GM12878 (cell line): ENCODE results near the gene GSTM4. TPM values are rescaled to one million over a fixed set of nuclear protein-coding genes. Genes with fewer than 3 reads are reported as not detected.

Experiments
- ATF7 ChIP-seq: fragments of 450-650 bp; IDR thresholded peaks from 2 replicates; pipeline ENCODE4 v1.6.1; 2016; ENCODE audit warnings: low read depth, mild to moderate bottlenecking
- CREB1 ChIP-seq: IDR thresholded peaks from 2 replicates; pipeline ENCODE4 v1.6.1; 2012; ENCODE audit warnings: low read depth, mild to moderate bottlenecking, inconsistent platforms
- DPF2 ChIP-seq: fragments of 450-650 bp; IDR thresholded peaks from 2 replicates; pipeline ENCODE4 v1.6.1; 2017; ENCODE audit warnings: mild to moderate bottlenecking
- ELK1 ChIP-seq: IDR thresholded peaks from 2 replicates; pipeline ENCODE4 v1.6.1; 2012; ENCODE audit warnings: low read depth, low read length, improper control_type of control experiment
- EP300 ChIP-seq, 2 experiments: fragments of 150-350 bp in 1 of 2; IDR thresholded peaks; 2 replicates each; pipeline ENCODE4 v1.6.1; 2011 to 2012; ENCODE audit warnings: low read depth in 2 of 2, low read length in 2 of 2, borderline replicate concordance in 1 of 2, improper control_type of control experiment in 1 of 2, inconsistent platforms in 1 of 2; ENCODE audit not compliant: control insufficient read depth in 1 of 2
- ETV6 ChIP-seq, 2 experiments: fragments of 450-650 bp in 1 of 2; IDR thresholded peaks in 1 of 2; conservative IDR thresholded peaks in 1 of 2; 2 replicates each; pipeline ENCODE4 v1.6.1; 2014; ENCODE audit warnings: antibody characterized with exemption in 1 of 2, borderline replicate concordance in 1 of 2, low read depth in 1 of 2, mild to moderate bottlenecking in 1 of 2, moderate library complexity in 1 of 2
- HCFC1 ChIP-seq: fragments of 150-350 bp; IDR thresholded peaks from 2 replicates; pipeline ENCODE4 v1.6.1; 2014; ENCODE audit warnings: low read length
- MEF2A ChIP-seq: IDR thresholded peaks from 2 replicates; pipeline ENCODE4 v1.6.1; 2011; ENCODE audit warnings: low read depth, mild to moderate bottlenecking, low read length, moderate library complexity; ENCODE audit not compliant: insufficient read depth
- MYB ChIP-seq: fragments of 150-350 bp; IDR thresholded peaks from 2 replicates; pipeline ENCODE4 v1.6.1; 2014; ENCODE audit warnings: mild to moderate bottlenecking, low read depth, low read length, borderline replicate concordance
- MYC ChIP-seq: IDR thresholded peaks from 2 replicates; pipeline ENCODE4 v1.6.1; 2011; ENCODE audit warnings: mild to moderate bottlenecking, low read length, moderate library complexity, inconsistent platforms; ENCODE audit not compliant: insufficient read depth, insufficient replicate concordance, insufficient read length, severe bottlenecking
- NRF1 ChIP-seq: conservative IDR thresholded peaks from 2 replicates; pipeline ENCODE4 v1.6.1; 2011; ENCODE audit warnings: mild to moderate bottlenecking, low read depth, low read length, improper control_type of control experiment
- RCOR1 ChIP-seq: conservative IDR thresholded peaks from 2 replicates; pipeline ENCODE4 v1.6.1; 2012; ENCODE audit warnings: low read depth, low read length, improper control_type of control experiment
- RELA ChIP-seq: fragments of 450-650 bp; IDR thresholded peaks from 2 replicates; pipeline ENCODE4 v1.8.0; 2014; ENCODE audit warnings: borderline replicate concordance; ENCODE audit not compliant: partially characterized antibody
- REST ChIP-seq: IDR thresholded peaks from 2 replicates; pipeline ENCODE4 v1.6.1; 2012; ENCODE audit warnings: mild to moderate bottlenecking, low read depth, low read length
- RFX5 ChIP-seq: IDR thresholded peaks from 2 replicates; pipeline ENCODE4 v1.6.1; 2011; ENCODE audit warnings: low read depth, low read length, improper control_type of control experiment
- SP1 ChIP-seq: IDR thresholded peaks from one replicate; pipeline ENCODE4 v1.6.1; 2011; ENCODE audit warnings: low read depth, low read length
- TCF3 ChIP-seq: IDR thresholded peaks from 2 replicates; pipeline ENCODE4 v1.6.1; 2012; ENCODE audit warnings: low read depth, mild to moderate bottlenecking, low read length, borderline replicate concordance; ENCODE audit not compliant: insufficient read depth
- USF2 ChIP-seq: IDR thresholded peaks from 2 replicates; pipeline ENCODE4 v1.6.1; 2011; ENCODE audit warnings: low read depth, low read length, improper control_type of control experiment, borderline replicate concordance
- ZBTB11 ChIP-seq: fragments of 450-650 bp; formaldehyde crosslinking; IDR thresholded peaks from 2 replicates; pipeline ENCODE4 v1.5.0; 2022; ENCODE audit warnings: mild to moderate bottlenecking, missing genetic modification characterization
- ZZZ3 ChIP-seq: IDR thresholded peaks from 2 replicates; pipeline ENCODE4 v1.6.1; 2011; ENCODE audit warnings: low read depth; ENCODE audit not compliant: control insufficient read depth, insufficient read length
- polyA plus RNA-seq, 11 experiments: library from polyadenylated mRNA; depleted of rRNA in 4 of 11; unstranded in 6 of 11; stranded (reverse) in 5 of 11; fragments of >200 nt; fragmentation: Nextera tagmentation in 4 of 11; fragmentation: Illumina TruSeq in 1 of 11; extraction: Ambion mirVana in 4 of 11; extraction: Trizol in 1 of 11; gene quantifications; 1 replicate in 1 of 11; 2 replicates in 10 of 11; pipeline versions ENCODE4 v1.2.1 to v1.2.3, GENCODE V29; 2011 to 2016; ENCODE audit warnings: inconsistent platforms in 2 of 11, missing spikeins in 2 of 11, low read depth in 1 of 11
- total RNA-seq, 4 experiments: library from RNA; depleted of rRNA in 3 of 4; stranded (reverse); fragments of >200 nt in 3 of 4; fragmentation: Illumina TruSeq in 1 of 4; extraction: Trizol in 1 of 4; gene quantifications; 2 replicates each; pipeline versions ENCODE4 v1.2.1 to v1.2.3, GENCODE V29; 2013 to 2021

The GSTM4 gene
- total and polyA plus RNA-seq, 10 of the 15 experiments (the other 5 are each of a cell fraction or from before 2014, with no cell fraction given), result 14.3 to 37.2 (median 23.0) TPM

GRCh38 chr1:109619576-109620400, 36.1 kb upstream of the GSTM4 start, which contains the start of the genes AMPD2 and GNAT2 (continued):
- TF ChIP-seq ZBTB11 (CRISPR knock-in tag), result no peak
- TF ChIP-seq RCOR1, result no peak
- no peak; the same call in 1 of the 2 replicates for TF ChIP-seq ELK1
- peak; percentile 62; the same call in 1 of the 2 replicates for TF ChIP-seq ATF7
- no peak for TF ChIP-seq DPF2
- no peak for TF ChIP-seq HCFC1
- TF ChIP-seq TCF3, result no peak
- no peak for TF ChIP-seq NRF1
- no peak for TF ChIP-seq SP1
- no peak for TF ChIP-seq MEF2A
- TF ChIP-seq REST, result no peak
- TF ChIP-seq EP300 (IDR thresholded peaks at IDR 0.05; ENCODE audit: borderline replicate concordance in 1 of 2, control insufficient read depth in 1 of 2, low read depth in 2 of 2, low read length in 2 of 2), result no peak
- TF ChIP-seq ZZZ3, result no peak
- no peak for TF ChIP-seq RFX5
- TF ChIP-seq ETV6 (conservative IDR thresholded peaks at IDR 0.05 in 1 of 2, IDR thresholded peaks at IDR 0.05 in 1 of 2; ENCODE audit: borderline replicate concordance in 1 of 2, low read depth in 1 of 2), result no peak
- peak; percentile 75 for TF ChIP-seq MYC
- no peak for TF ChIP-seq CREB1
- peak; percentile 69 for TF ChIP-seq USF2
- TF ChIP-seq MYB, result no peak
- TF ChIP-seq RELA, result no peak
